Measurements from ENCODE around the gene SDR42E2.

- TF ChIP-seq POLR2AphosphoS5 (IDR thresholded peaks at IDR 0.05) (no peak), POLR2A (IDR thresholded peaks at IDR 0.05) (no peak)
- TF ChIP-seq, protein P1, sequence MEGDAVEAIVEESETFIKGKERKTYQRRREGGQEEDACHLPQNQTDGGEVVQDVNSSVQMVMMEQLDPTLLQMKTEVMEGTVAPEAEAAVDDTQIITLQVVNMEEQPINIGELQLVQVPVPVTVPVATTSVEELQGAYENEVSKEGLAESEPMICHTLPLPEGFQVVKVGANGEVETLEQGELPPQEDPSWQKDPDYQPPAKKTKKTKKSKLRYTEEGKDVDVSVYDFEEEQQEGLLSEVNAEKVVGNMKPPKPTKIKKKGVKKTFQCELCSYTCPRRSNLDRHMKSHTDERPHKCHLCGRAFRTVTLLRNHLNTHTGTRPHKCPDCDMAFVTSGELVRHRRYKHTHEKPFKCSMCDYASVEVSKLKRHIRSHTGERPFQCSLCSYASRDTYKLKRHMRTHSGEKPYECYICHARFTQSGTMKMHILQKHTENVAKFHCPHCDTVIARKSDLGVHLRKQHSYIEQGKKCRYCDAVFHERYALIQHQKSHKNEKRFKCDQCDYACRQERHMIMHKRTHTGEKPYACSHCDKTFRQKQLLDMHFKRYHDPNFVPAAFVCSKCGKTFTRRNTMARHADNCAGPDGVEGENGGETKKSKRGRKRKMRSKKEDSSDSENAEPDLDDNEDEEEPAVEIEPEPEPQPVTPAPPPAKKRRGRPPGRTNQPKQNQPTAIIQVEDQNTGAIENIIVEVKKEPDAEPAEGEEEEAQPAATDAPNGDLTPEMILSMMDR (IDR thresholded peaks at IDR 0.05 in 8 of 11, conservative IDR thresholded peaks at IDR 0.05 in 3 of 11): no peak
Observed at GRCh38 chr16:22225060-22225459, 62.8 kb downstream of the SDR42E2 start.

Data from spleen (tissue), 7 donors.